Measurements from ENCODE around the gene DLX6. TPM values are rescaled to one million over a fixed set of nuclear protein-coding genes. Genes with fewer than 3 reads are reported as not detected.

The DLX6 gene
- total RNA-seq, 1 experiment from 2014 or later, result not detected

- H3K4me2 ChIP-seq (ENCODE audit: low read depth, low read length, poor library complexity, severe bottlenecking), result no peak overlapping the region
- no peak overlapping the region for H3K27ac ChIP-seq (ENCODE audit: low read length)
- H4K20me1 ChIP-seq (ENCODE audit: insufficient read depth, low read depth, low read length), result no peaks in the 10 kb centered on the region
- no peaks in the 10 kb centered on the region for H3K27me3 ChIP-seq (ENCODE audit: low read length)
- no peak overlapping the region for H3K4me3 ChIP-seq (ENCODE audit: low read length)
- no peaks in the 10 kb centered on the region for H3K9me2 ChIP-seq (replicated peaks; ENCODE audit: insufficient read depth, low read length)
- H3K9ac ChIP-seq (ENCODE audit: low read length), result no peak overlapping the region
- H3K9me3 ChIP-seq (ENCODE audit: low read length), result no peaks in the 10 kb centered on the region
- no peak for DNase-seq
- no peaks in the 10 kb centered on the region for H3K36me3 ChIP-seq (ENCODE audit: insufficient read depth, low read length)
- H2AFZ ChIP-seq (ENCODE audit: low read length), result no peak overlapping the region
- H3K79me2 ChIP-seq (ENCODE audit: low read length), result no peaks in the 10 kb centered on the region
- no peaks in the 10 kb centered on the region for H3K4me1 ChIP-seq (ENCODE audit: low read length)
Measured at GRCh38 chr7:97039374-97040065, 34.2 kb downstream of the DLX6 start.

- Histone ChIP-seq H3K4me2 (ENCODE audit: low read depth, low read length, poor library complexity, severe bottlenecking) (no peak overlapping the region), H3K4me3 (ENCODE audit: low read length) (no peak overlapping the region), H3K9me3 (ENCODE audit: low read length) (no peaks in the 10 kb centered on the region), H2AFZ (ENCODE audit: low read length) (no peak overlapping the region), H3K9me2 (replicated peaks; ENCODE audit: insufficient read depth, low read length) (no peaks in the 10 kb centered on the region), H3K27me3 (ENCODE audit: low read length) (no peaks in the 10 kb centered on the region), H3K4me1 (ENCODE audit: low read length) (no peaks in the 10 kb centered on the region), H3K79me2 (ENCODE audit: low read length) (no peaks in the 10 kb centered on the region), H3K36me3 (ENCODE audit: insufficient read depth, low read length) (no peaks in the 10 kb centered on the region), H3K27ac (ENCODE audit: low read length) (no peak overlapping the region), H4K20me1 (ENCODE audit: insufficient read depth, low read depth, low read length) (no peaks in the 10 kb centered on the region), H3K9ac (ENCODE audit: low read length) (no peak overlapping the region)
- DNase-seq, result no peak
Measured at GRCh38 chr7:97043281-97043680, 37.9 kb downstream of the DLX6 start.

Small RNA genes lying within 50 kb of the gene (small RNA-seq; reads per million reads assigned to genes)
- gene RF01778, result not detected
- not detected for gene RF01887
- not detected for gene RF01888

Other genes with a start within 250 kb of the DLX6 start
- not detected in 2 replicates for gene DLX5, start 19.3 kb downstream of the DLX6 start, total RNA-seq (2014; rRNA removed; shearing (Covaris generic); ENCODE audit: low replicate concordance)
- 26.1 and 63.4 TPM in 2 replicates for gene SDHAF3, start 112.1 kb downstream of the DLX6 start, total RNA-seq (2014; rRNA removed; shearing (Covaris generic); ENCODE audit: low replicate concordance)

Data from Karpas-422 (cell line).